ENCODE results near the gene KRT75. TPM values are rescaled to one million over a fixed set of nuclear protein-coding genes. Genes with fewer than 3 reads are reported as not detected.

The KRT75 gene
- total RNA-seq, 1 donor = not detected

DNA sequence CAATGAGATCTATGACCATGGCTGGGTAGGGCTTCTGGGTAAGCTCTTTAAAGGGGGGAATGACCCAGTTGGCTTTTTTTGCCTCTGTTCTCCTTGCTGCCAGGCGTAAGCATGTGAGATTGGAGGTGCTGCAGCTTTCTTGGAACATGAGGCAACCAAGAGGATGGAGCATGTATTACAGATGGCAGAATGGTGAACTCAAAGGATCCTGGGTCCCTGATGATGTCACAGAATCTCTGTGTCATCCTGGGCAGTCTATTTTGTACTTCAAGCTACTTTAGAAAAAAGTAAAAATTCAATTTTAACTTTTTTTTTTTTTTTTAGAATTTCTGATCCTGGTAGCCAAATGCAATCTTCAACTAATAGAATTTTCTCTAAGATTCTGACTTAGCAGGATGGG, 36.0 kb downstream of the KRT75 start:
- TF ChIP-seq, protein P1, sequence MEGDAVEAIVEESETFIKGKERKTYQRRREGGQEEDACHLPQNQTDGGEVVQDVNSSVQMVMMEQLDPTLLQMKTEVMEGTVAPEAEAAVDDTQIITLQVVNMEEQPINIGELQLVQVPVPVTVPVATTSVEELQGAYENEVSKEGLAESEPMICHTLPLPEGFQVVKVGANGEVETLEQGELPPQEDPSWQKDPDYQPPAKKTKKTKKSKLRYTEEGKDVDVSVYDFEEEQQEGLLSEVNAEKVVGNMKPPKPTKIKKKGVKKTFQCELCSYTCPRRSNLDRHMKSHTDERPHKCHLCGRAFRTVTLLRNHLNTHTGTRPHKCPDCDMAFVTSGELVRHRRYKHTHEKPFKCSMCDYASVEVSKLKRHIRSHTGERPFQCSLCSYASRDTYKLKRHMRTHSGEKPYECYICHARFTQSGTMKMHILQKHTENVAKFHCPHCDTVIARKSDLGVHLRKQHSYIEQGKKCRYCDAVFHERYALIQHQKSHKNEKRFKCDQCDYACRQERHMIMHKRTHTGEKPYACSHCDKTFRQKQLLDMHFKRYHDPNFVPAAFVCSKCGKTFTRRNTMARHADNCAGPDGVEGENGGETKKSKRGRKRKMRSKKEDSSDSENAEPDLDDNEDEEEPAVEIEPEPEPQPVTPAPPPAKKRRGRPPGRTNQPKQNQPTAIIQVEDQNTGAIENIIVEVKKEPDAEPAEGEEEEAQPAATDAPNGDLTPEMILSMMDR (IDR thresholded peaks at IDR 0.05; ENCODE audit: insufficient read depth, low read length) = no peak
- no peak for DNase-seq (ENCODE audit: low read depth)
- H3K4me3 ChIP-seq (ENCODE audit: low read depth, low read length) = no peak overlapping the region

DNA sequence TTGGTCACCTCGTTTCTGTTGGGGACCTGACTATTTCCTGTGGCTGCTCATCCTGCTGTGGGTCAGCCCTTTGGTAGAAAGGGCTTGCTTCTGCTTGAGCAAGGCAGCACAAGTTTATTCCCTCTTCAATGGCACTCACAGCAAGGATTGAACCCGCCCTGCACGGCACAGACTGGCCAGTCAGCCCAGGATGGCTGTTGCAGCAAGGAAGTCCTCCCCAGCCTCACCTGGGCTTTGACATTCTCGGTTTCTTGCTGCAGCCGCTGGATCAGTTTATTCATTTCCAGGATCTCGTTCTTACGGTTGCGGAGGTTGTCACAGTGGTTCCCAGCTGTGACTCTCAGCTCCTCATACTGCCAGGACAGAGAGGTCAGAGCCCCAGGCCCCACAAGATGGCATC, 37.5 kb downstream of the KRT75 start:
- TF ChIP-seq, protein P1 (IDR thresholded peaks at IDR 0.05; ENCODE audit: insufficient read depth, low read length) = no peak
- no peak for DNase-seq (ENCODE audit: low read depth)
- no peak overlapping the region for H3K4me3 ChIP-seq (ENCODE audit: low read depth, low read length)

DNA sequence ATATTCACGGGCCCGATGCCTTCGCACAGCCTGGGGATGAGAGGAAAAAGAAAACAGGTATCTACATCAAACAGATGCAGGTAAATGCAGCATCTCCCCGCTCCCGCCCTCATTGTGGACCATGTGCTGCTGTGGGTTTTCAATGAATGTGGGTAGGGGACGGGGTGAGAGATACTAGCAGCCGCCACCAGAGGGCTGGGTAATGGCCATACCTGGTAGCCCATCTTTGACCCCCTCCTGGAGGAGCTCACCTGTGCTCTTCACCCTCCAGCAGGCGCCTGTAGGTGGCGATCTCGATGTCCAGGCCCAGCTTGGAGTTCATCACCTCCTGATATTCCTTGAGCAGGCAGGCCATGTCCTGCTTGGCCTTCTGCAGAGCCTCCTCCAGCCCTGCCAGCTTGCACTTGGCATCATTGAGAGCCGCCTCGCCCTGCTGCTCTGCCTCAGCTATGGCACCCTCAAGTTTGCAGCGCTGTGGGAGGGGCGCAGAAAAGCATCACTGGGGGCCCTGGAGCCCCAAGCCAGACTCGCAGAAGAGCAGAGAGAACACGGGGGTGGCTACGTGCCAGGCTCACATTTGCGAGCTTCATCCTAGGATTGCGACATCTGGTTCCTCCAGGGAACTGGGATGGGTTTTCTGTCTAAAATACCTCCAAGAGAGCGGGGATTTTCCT, 38.3 kb downstream of the KRT75 start:
- TF ChIP-seq, protein P1 (IDR thresholded peaks at IDR 0.05; ENCODE audit: insufficient read depth, low read length) = no peak
- H3K4me3 ChIP-seq (ENCODE audit: low read depth, low read length) = no peak overlapping the region
- peak; percentile 8 for DNase-seq (ENCODE audit: low read depth)

DNA sequence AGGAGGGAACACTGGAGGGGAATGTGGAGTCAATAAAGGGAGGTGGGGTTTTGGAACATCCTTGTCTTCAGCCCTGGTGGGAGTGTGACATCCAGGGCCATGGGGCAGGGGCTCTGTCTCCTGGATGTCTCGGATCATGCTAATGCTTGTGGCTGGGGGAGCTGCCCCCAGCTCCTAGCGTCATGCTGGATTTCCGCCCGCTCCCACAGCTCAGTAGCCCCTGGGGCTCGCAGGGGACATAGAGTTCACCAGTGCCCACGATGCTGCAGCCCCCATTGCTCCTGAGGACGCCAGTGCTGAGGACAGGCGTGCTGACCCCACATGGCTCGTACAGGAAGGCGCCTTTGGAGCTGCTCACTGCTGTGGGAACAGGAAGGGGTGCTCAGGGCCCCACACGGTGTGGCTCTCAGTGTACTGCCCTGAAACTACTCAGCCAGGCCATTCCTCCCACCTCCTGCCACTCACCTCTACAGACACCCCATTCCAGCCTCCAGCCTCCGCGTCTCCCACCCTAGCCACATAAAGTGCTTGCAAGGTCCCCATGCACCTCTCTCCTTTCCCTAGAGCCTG, 39.2 kb downstream of the KRT75 start:
- TF ChIP-seq, protein P1 (IDR thresholded peaks at IDR 0.05; ENCODE audit: insufficient read depth, low read length) = no peak
- no peak for DNase-seq (ENCODE audit: low read depth)
- no peak overlapping the region for H3K4me3 ChIP-seq (ENCODE audit: low read depth, low read length)

DNA sequence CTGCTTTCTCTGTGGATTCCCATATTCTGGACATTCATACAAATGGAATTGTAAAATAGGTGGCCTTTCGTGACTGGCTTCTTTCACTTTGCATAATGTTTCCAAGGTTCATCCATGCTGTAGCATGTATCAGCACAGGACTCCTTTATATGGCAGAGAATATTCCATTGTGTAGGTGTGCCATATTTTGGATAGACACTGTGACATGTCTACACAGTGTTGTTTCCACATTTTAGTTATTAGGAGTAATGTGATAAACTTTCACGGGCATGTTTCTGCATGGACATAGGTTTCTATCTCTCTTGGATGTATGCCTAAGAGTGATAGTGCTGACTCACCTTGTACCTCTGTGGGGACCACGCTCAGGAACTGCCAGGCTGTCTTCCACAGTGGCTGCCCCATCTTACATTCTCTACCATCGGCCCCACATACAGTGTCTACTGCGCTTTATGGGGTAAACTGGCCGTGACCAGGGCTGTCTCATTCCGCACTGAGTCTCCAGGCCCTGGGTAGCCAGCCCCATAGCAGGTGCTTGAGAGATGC, 41.6 kb downstream of the KRT75 start:
- DNase-seq (ENCODE audit: low read depth) = no peak
- TF ChIP-seq, protein P1 (IDR thresholded peaks at IDR 0.05; ENCODE audit: insufficient read depth, low read length) = no peak

DNA sequence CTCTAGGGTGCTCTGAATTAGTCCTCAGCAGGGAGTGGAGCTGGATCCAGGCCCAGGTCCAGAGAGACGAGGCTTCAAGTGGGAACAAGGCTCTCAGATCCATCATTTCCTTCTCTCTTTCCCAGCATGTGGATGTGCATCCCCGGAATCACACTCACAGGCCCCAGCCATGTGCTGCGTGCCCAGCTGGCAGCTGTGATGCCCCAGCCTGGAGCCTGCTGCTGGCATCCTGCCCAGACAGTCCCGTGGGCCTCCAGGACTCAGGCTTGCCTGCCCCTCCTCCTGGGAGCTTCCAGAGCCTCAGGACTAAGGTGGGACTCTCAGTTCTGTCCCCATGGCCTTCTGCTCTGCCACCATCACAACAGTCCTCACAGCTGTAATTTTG, 42.6 kb downstream of the KRT75 start:
- TF ChIP-seq, protein P1 (IDR thresholded peaks at IDR 0.05; ENCODE audit: insufficient read depth, low read length) = no peak
- no peak overlapping the region for H3K4me3 ChIP-seq (ENCODE audit: low read depth, low read length)
- peak; percentile 13 for DNase-seq (ENCODE audit: low read depth)

More for the DNA sequence above, 41.6 kb downstream of the KRT75 start:
- H3K4me3 ChIP-seq (ENCODE audit: low read depth, low read length) = no peak overlapping the region
